Measurements from ENCODE around the gene DERL2. TPM values are rescaled to one million over a fixed set of nuclear protein-coding genes. Genes with fewer than 3 reads are reported as not detected.

DERL2 gene
- total and polyA plus RNA-seq, 9 of the 15 experiments (the other 6 are each of a cell fraction or from before 2014, with no cell fraction given) = 11.5 to 105 (median 30.7) TPM

DNA sequence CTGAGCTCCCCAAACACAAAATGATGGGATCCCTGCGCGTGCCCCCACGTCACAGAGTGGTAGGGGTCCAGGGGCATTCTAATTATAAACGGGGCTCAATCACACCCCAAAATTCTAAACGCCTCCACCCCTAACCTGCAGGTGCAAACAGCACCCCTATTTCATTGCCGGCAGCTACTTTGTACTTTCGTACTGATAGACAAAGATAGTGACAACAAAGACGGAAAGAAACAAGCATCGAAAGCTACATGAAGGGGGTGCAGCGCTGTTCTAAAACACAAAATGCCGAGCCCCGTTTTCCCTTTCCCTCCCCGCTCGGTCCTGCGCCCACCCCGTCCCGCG is 14.2 kb upstream of the DERL2 start:
- H3K4me3 ChIP-seq = no peak overlapping the region
- H3K79me2 ChIP-seq (ENCODE audit: control insufficient read depth, insufficient read depth, low read length) = no peaks in the 10 kb centered on the region
- no peak overlapping the region for H2AFZ ChIP-seq (ENCODE audit: low read depth, low read length)
- TF ChIP-seq CREM (IDR thresholded peaks at IDR 0.05; ENCODE audit: low read depth) (no peak), ZNF398 (CRISPR knock-in tag; IDR thresholded peaks at IDR 0.05) (no peak), ZNF408 (CRISPR knock-in tag; IDR thresholded peaks at IDR 0.05; ENCODE audit: low read depth) (no peak), ELF4 (CRISPR knock-in tag; IDR thresholded peaks at IDR 0.05) (no peak)
- ChIA-PET CTCF (ENCODE audit: low intra/inter-chr PET ratio) (no interaction called here), POLR2A (no interaction called here)
- BruUV-seq (replicated peaks) = no TSS peak
- no peak overlapping the region for H3K4me2 ChIP-seq (ENCODE audit: insufficient read depth, low read length)
- H4K20me1 ChIP-seq (replicated peaks; ENCODE audit: control insufficient read depth, insufficient read depth, low read length) = no peaks in the 10 kb centered on the region
- no peak for ATAC-seq
- H3K27me3 ChIP-seq (ENCODE audit: control insufficient read depth in 2 of 2, insufficient read depth in 2 of 2, low read length in 2 of 2) = no peaks in the 10 kb centered on the region
- WGBS (ENCODE audit: insufficient coverage, low coverage, missing lambda C conversion rate) = 86% methylated on average over 9 of the region's 18 CpGs
- no peaks in the 10 kb centered on the region for H3K4me1 ChIP-seq (replicated peaks in 1 of 2; ENCODE audit: control insufficient read depth in 2 of 2, insufficient read depth in 2 of 2, low read length in 2 of 2)
- no peak for DNase-seq (ENCODE audit: extremely low read depth in 1 of 4, low spot score in 3 of 4)
- H3K27ac ChIP-seq (ENCODE audit: extremely low read depth, low read depth, low read length) = no peak overlapping the region
- H3K9ac ChIP-seq (ENCODE audit: insufficient read depth in 1 of 2, low read depth in 2 of 2, low read length in 2 of 2) = no peak overlapping the region
- no peak for FAIRE-seq
- no peaks in the 10 kb centered on the region for H3K9me3 ChIP-seq (replicated peaks; ENCODE audit: control insufficient read depth, insufficient read depth, low read depth, low read length)
- H3K9me1 ChIP-seq (ENCODE audit: control insufficient read depth, insufficient read depth, low read length) = no peaks in the 10 kb centered on the region
- intact Hi-C loops (cut with micrococcal nuclease) = no loop called here
- in situ Hi-C loops (cut with MboI) = no loop called here
- H3K36me3 ChIP-seq (ENCODE audit: control insufficient read depth, insufficient read depth, low read length) = peaks cover 12% of the 10 kb centered on the region; the same call in 2 of the 3 replicates
